HepG2 (cell line): ENCODE data around the gene MARVELD3. TPM values are rescaled to one million over a fixed set of nuclear protein-coding genes. Genes with fewer than 3 reads are reported as not detected.

ENCODE experiments used
- AKNA ChIP-seq: sonication (generic); formaldehyde crosslinking; IDR thresholded peaks from 2 replicates; pipeline ENCODE4 v1.4.0; 2020; ENCODE audit warnings: missing genetic modification reagents, borderline replicate concordance
- ARNTL ChIP-seq: sonication (generic); formaldehyde crosslinking; IDR thresholded peaks from 2 replicates; pipeline ENCODE4 v1.4.0; 2020; ENCODE audit warnings: mild to moderate bottlenecking, missing genetic modification reagents
- CBX2 ChIP-seq, 2 experiments: fragments of 200-600 bp in 1 of 2; sonication (generic); formaldehyde crosslinking in 1 of 2; IDR thresholded peaks; 2 replicates each; pipeline versions ENCODE4 v1.7.0 to v1.8.1; 2018 to 2022; ENCODE audit warnings: low read depth in 2 of 2, low read length in 1 of 2, mild to moderate bottlenecking in 1 of 2, missing genetic modification reagents in 1 of 2
- E2F2 ChIP-seq: sonication (generic); formaldehyde crosslinking; IDR thresholded peaks from 2 replicates; pipeline ENCODE4 v1.4.0; 2020; ENCODE audit warnings: missing genetic modification reagents, borderline replicate concordance
- RXRB ChIP-seq: IDR thresholded peaks from 2 replicates; pipeline ENCODE4 v1.6.1; 2016; ENCODE audit warnings: borderline replicate concordance, missing genetic modification reagents, missing compliant biosample characterization
- TERF1 ChIP-seq: sonication (generic); formaldehyde crosslinking; IDR thresholded peaks from 2 replicates; pipeline ENCODE4 v1.8.0; 2022; ENCODE audit warnings: mild to moderate bottlenecking, missing genetic modification reagents, moderate library complexity
- ZBTB26 ChIP-seq: IDR thresholded peaks from 2 replicates; pipeline ENCODE4 v1.6.1; 2016; ENCODE audit warnings: missing compliant biosample characterization, missing genetic modification reagents, borderline replicate concordance
- ZBTB3 ChIP-seq: sonication (generic); formaldehyde crosslinking; IDR thresholded peaks from 2 replicates; pipeline ENCODE4 v1.4.0; 2020; ENCODE audit warnings: low read depth, mild to moderate bottlenecking, moderate library complexity, missing genetic modification reagents, borderline replicate concordance
- ZBTB7A ChIP-seq: sonication (generic); formaldehyde crosslinking; IDR thresholded peaks from 2 replicates; pipeline ENCODE4 v1.8.0; 2022; ENCODE audit warnings: mild to moderate bottlenecking, missing genetic modification reagents
- ZNF256 ChIP-seq: sonication (generic); formaldehyde crosslinking; conservative IDR thresholded peaks from 2 replicates; pipeline ENCODE4 v1.4.0; 2020; ENCODE audit warnings: missing genetic modification reagents
- ZNF564 ChIP-seq: sonication (generic); formaldehyde crosslinking; IDR thresholded peaks from 2 replicates; pipeline ENCODE4 v1.8.1; 2023; ENCODE audit warnings: mild to moderate bottlenecking, missing genetic modification reagents
- ZNF800 ChIP-seq: sonication (generic); formaldehyde crosslinking; IDR thresholded peaks from 2 replicates; pipeline ENCODE4 v1.4.0; 2020; ENCODE audit warnings: missing genetic modification reagents
- ZSCAN12 ChIP-seq: sonication (generic); formaldehyde crosslinking; IDR thresholded peaks from 2 replicates; pipeline ENCODE4 v1.9.0; 2021; ENCODE audit warnings: mild to moderate bottlenecking, missing genetic modification reagents
- ZSCAN29 ChIP-seq: sonication (generic); formaldehyde crosslinking; conservative IDR thresholded peaks from 2 replicates; pipeline ENCODE4 v1.4.0; 2020; ENCODE audit warnings: mild to moderate bottlenecking, missing genetic modification reagents
- polyA plus RNA-seq, 8 experiments: library from polyadenylated mRNA; depleted of rRNA in 3 of 8; stranded (reverse) in 7 of 8; unstranded in 1 of 8; fragments of >200 nt; fragmentation: Illumina TruSeq in 4 of 8; extraction: Trizol in 4 of 8; gene quantifications; 2 replicates each; pipeline versions ENCODE4 v1.2.1 to v1.2.3, GENCODE V29; 2011 to 2016; ENCODE audit warnings: low read depth in 4 of 8, missing spikeins in 1 of 8, mixed read lengths in 1 of 8; ENCODE audit not compliant: insufficient read depth in 1 of 8
- total RNA-seq, 5 experiments: library from RNA; depleted of rRNA; stranded (reverse); fragments of >200 nt; fragmentation: Illumina TruSeq; extraction: Trizol; gene quantifications; 2 replicates each; pipeline ENCODE4 v1.2.3, GENCODE V29; 2016; ENCODE audit warnings: low read depth in 1 of 5

Gene MARVELD3
- total and polyA plus RNA-seq, 2 of the 13 experiments (the other 11 are each of a cell fraction or from before 2014, with no cell fraction given) = 4.8 to 5.6 TPM

GRCh38 chr16:71584543-71585317 is 41.3 kb upstream of the MARVELD3 start (continued):
- TF ChIP-seq E2F2 (CRISPR knock-in tag) (no peak), CBX2 (IDR thresholded peaks at IDR 0.05; ENCODE audit: low read depth, low read length) (no peak), CBX2 (CRISPR knock-in tag; IDR thresholded peaks at IDR 0.05; ENCODE audit: low read depth) (no peak), ZNF564 (no peak), ARNTL (CRISPR knock-in tag) (peak; percentile 30; the same call in 1 of the 2 replicates), ZBTB3 (CRISPR knock-in tag) (0 out of 2 replicates have a peak, but pooled peaks have one; percentile 15), AKNA (CRISPR knock-in tag) (no peak), RXRB (CRISPR knock-in tag) (peak; percentile 51; the same call in 1 of the 2 replicates), ZSCAN12 (CRISPR knock-in tag) (no peak), TERF1 (CRISPR knock-in tag) (no peak), ZBTB26 (no peak), ZBTB7A (CRISPR knock-in tag) (no peak), ZSCAN29 (CRISPR knock-in tag) (no peak), ZNF256 (CRISPR knock-in tag) (no peak), ZNF800 (CRISPR knock-in tag) (no peak)
